NB4 (cell line): ENCODE results near the gene KRT12.

Experiments used
- MYC ChIP-seq: IDR thresholded peaks from 2 replicates; pipeline ENCODE4 v1.6.1; 2011; ENCODE audit warnings: low read depth, low read length
- TF ChIP-seq, protein P1 (sequence below): IDR thresholded peaks from one replicate; pipeline ENCODE4 v1.5.1; 2012; ENCODE audit warnings: low read depth, low read length

GRCh38 chr17:40883626-40884334, 16.8 kb upstream of the KRT12 start:
- TF ChIP-seq, protein P1, sequence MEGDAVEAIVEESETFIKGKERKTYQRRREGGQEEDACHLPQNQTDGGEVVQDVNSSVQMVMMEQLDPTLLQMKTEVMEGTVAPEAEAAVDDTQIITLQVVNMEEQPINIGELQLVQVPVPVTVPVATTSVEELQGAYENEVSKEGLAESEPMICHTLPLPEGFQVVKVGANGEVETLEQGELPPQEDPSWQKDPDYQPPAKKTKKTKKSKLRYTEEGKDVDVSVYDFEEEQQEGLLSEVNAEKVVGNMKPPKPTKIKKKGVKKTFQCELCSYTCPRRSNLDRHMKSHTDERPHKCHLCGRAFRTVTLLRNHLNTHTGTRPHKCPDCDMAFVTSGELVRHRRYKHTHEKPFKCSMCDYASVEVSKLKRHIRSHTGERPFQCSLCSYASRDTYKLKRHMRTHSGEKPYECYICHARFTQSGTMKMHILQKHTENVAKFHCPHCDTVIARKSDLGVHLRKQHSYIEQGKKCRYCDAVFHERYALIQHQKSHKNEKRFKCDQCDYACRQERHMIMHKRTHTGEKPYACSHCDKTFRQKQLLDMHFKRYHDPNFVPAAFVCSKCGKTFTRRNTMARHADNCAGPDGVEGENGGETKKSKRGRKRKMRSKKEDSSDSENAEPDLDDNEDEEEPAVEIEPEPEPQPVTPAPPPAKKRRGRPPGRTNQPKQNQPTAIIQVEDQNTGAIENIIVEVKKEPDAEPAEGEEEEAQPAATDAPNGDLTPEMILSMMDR = no peak
- TF ChIP-seq MYC = no peak
